ENCODE results near the gene LY9. TPM values are rescaled to one million over a fixed set of nuclear protein-coding genes. Genes with fewer than 3 reads are reported as not detected.

The LY9 gene
- total and polyA plus RNA-seq, 4 donors, result 0.21 to 1.5 (median 0.63) TPM

DNA sequence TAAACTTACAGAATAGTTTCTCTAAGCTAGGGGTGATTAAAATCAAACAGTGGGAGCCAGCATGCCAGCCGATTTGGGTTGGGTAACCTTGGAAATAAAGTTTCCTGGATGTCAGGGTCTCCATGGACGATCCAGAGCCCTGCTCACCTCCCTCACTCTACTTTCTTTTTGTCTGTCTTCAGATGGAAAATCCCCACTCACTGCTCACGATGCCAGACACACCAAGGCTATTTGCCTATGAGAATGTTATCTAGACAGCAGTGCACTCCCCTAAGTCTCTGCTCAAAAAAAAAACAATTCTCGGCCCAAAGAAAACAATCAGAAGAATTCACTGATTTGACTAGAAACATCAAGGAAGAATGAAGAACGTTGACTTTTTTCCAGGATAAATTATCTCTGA is 43.0 kb upstream of the LY9 start:
- no peak for DNase-seq (ENCODE audit: low spot score)
- Histone ChIP-seq H3K27ac (ENCODE audit: low read depth in 1 of 2, low read length in 2 of 2) (no peak overlapping the region), H3K36me3 (ENCODE audit: control insufficient read depth in 4 of 4, insufficient read depth in 3 of 4, low read depth in 1 of 4, low read length in 3 of 4) (no peaks in the 10 kb centered on the region), H3K9ac (ENCODE audit: low read depth in 1 of 2, low read length in 2 of 2) (no peak overlapping the region), H3K27me3 (ENCODE audit: control insufficient read depth in 4 of 4, insufficient read depth in 4 of 4, low read length in 3 of 4) (no peaks in the 10 kb centered on the region), H3K4me3 (ENCODE audit: low read depth in 1 of 3, low read length in 3 of 3) (no peak overlapping the region), H3K4me1 (ENCODE audit: control insufficient read depth in 4 of 4, insufficient read depth in 4 of 4, low read length in 3 of 4) (no peaks in the 10 kb centered on the region), H3K9me3 (ENCODE audit: control insufficient read depth in 4 of 4, low read length in 3 of 4) (no peaks in the 10 kb centered on the region)
- 45% methylated on average over 5 of the region's 5 CpGs for WGBS
- no peak for TF ChIP-seq TAF1 (conservative IDR thresholded peaks at IDR 0.05)

DNA sequence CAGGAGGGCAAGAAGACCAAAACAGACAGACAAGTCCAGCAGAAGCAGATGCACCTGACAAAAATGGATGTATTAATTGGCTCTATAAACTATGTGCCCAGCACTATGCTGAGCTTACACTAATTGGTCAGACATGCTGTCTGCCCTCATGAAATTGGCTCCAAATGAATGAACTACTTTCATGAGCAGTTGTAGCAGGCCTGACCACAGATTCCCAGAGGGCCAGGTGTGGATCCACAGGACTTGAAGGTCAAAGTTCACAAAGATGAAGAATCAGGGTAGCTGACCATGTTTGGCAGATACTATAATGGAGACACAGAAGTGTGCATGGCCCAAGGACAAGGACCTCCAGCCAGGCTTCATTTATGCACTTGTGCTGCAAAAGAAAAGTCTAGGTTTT is 42.4 kb upstream of the LY9 start:
- no peak for DNase-seq (ENCODE audit: low spot score)
- no peaks in the 10 kb centered on the region for H3K9me3 ChIP-seq (ENCODE audit: control insufficient read depth in 4 of 4, low read length in 3 of 4)
- no peaks in the 10 kb centered on the region for H3K4me1 ChIP-seq (ENCODE audit: control insufficient read depth in 4 of 4, insufficient read depth in 4 of 4, low read length in 3 of 4)
- TF ChIP-seq, protein P1, sequence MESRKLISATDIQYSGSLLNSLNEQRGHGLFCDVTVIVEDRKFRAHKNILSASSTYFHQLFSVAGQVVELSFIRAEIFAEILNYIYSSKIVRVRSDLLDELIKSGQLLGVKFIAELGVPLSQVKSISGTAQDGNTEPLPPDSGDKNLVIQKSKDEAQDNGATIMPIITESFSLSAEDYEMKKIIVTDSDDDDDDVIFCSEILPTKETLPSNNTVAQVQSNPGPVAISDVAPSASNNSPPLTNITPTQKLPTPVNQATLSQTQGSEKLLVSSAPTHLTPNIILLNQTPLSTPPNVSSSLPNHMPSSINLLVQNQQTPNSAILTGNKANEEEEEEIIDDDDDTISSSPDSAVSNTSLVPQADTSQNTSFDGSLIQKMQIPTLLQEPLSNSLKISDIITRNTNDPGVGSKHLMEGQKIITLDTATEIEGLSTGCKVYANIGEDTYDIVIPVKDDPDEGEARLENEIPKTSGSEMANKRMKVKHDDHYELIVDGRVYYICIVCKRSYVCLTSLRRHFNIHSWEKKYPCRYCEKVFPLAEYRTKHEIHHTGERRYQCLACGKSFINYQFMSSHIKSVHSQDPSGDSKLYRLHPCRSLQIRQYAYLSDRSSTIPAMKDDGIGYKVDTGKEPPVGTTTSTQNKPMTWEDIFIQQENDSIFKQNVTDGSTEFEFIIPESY (IDR thresholded peaks at IDR 0.05), result no peak
- no peak for TF ChIP-seq GABPA (IDR thresholded peaks at IDR 0.05 in 1 of 2, conservative IDR thresholded peaks at IDR 0.05 in 1 of 2)
- H3K36me3 ChIP-seq (ENCODE audit: control insufficient read depth in 4 of 4, insufficient read depth in 3 of 4, low read depth in 1 of 4, low read length in 3 of 4), result no peaks in the 10 kb centered on the region
- H3K27ac ChIP-seq (ENCODE audit: low read depth in 1 of 2, low read length in 2 of 2), result no peak overlapping the region
- no peak overlapping the region for H3K4me3 ChIP-seq (ENCODE audit: low read depth in 1 of 3, low read length in 3 of 3)
- no peaks in the 10 kb centered on the region for H3K27me3 ChIP-seq (ENCODE audit: control insufficient read depth in 4 of 4, insufficient read depth in 4 of 4, low read length in 3 of 4)
- no peak overlapping the region for H3K9ac ChIP-seq (ENCODE audit: low read depth in 1 of 2, low read length in 2 of 2)

DNA sequence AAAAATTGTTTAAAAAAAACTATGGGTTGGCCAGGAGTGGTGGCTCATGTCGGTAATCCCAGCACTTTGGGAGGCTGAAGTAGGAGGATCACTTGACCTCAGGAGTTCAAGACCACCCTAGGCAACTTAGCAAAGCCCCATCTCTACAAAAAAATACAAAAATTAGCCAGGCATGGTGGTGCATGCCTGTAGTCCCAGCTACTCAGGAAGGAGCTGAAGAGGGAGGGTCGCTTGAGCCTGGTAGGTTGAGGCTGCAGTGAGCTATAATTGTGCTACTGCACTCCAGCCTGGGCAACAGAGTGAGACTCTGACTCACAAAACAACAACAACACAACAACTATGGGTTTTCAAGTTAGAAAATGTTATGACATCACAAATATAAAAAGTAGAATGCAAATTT is 40.5 kb upstream of the LY9 start:
- no peak for DNase-seq (ENCODE audit: low spot score)
- Histone ChIP-seq H3K4me1 (ENCODE audit: control insufficient read depth in 4 of 4, insufficient read depth in 4 of 4, low read length in 3 of 4) (peaks cover 0 to 7% (median 4%) of the 10 kb centered on the region in 4 donors), H3K27ac (ENCODE audit: low read depth in 1 of 2, low read length in 2 of 2) (no peak overlapping the region), H3K36me3 (ENCODE audit: control insufficient read depth in 4 of 4, insufficient read depth in 3 of 4, low read depth in 1 of 4, low read length in 3 of 4) (no peaks in the 10 kb centered on the region), H3K4me3 (ENCODE audit: low read depth in 1 of 3, low read length in 3 of 3) (no peak overlapping the region), H3K9ac (ENCODE audit: low read depth in 1 of 2, low read length in 2 of 2) (no peak overlapping the region), H3K9me3 (ENCODE audit: control insufficient read depth in 4 of 4, low read length in 3 of 4) (no peaks in the 10 kb centered on the region), H3K27me3 (ENCODE audit: control insufficient read depth in 4 of 4, insufficient read depth in 4 of 4, low read length in 3 of 4) (no peaks in the 10 kb centered on the region)
- WGBS, result 91% methylated on average over 2 of the region's 2 CpGs
- TF ChIP-seq RXRA (IDR thresholded peaks at IDR 0.05) (no peak), TAF1 (conservative IDR thresholded peaks at IDR 0.05) (no peak), SP1 (IDR thresholded peaks at IDR 0.05) (no peak), HNF4G (IDR thresholded peaks at IDR 0.05) (no peak), GABPA (IDR thresholded peaks at IDR 0.05 in 1 of 2, conservative IDR thresholded peaks at IDR 0.05 in 1 of 2) (no peak), EGR1 (IDR thresholded peaks at IDR 0.05; ENCODE audit: low read depth in 2 of 2) (no peak), JUND (IDR thresholded peaks at IDR 0.05) (no peak), FOXA2 (IDR thresholded peaks at IDR 0.05) (no peak), FOXA1 (IDR thresholded peaks at IDR 0.05) (no peak), HNF4A (conservative IDR thresholded peaks at IDR 0.05) (no peak), NR2F2 (IDR thresholded peaks at IDR 0.05) (no peak)
- TF ChIP-seq, protein P2, sequence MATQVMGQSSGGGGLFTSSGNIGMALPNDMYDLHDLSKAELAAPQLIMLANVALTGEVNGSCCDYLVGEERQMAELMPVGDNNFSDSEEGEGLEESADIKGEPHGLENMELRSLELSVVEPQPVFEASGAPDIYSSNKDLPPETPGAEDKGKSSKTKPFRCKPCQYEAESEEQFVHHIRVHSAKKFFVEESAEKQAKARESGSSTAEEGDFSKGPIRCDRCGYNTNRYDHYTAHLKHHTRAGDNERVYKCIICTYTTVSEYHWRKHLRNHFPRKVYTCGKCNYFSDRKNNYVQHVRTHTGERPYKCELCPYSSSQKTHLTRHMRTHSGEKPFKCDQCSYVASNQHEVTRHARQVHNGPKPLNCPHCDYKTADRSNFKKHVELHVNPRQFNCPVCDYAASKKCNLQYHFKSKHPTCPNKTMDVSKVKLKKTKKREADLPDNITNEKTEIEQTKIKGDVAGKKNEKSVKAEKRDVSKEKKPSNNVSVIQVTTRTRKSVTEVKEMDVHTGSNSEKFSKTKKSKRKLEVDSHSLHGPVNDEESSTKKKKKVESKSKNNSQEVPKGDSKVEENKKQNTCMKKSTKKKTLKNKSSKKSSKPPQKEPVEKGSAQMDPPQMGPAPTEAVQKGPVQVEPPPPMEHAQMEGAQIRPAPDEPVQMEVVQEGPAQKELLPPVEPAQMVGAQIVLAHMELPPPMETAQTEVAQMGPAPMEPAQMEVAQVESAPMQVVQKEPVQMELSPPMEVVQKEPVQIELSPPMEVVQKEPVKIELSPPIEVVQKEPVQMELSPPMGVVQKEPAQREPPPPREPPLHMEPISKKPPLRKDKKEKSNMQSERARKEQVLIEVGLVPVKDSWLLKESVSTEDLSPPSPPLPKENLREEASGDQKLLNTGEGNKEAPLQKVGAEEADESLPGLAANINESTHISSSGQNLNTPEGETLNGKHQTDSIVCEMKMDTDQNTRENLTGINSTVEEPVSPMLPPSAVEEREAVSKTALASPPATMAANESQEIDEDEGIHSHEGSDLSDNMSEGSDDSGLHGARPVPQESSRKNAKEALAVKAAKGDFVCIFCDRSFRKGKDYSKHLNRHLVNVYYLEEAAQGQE (IDR thresholded peaks at IDR 0.05), result no peak
- TF ChIP-seq, protein P3, sequence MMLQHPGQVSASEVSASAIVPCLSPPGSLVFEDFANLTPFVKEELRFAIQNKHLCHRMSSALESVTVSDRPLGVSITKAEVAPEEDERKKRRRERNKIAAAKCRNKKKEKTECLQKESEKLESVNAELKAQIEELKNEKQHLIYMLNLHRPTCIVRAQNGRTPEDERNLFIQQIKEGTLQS (IDR thresholded peaks at IDR 0.05), result no peak
